Measurements from ENCODE around the gene S100A6. TPM values are rescaled to one million over a fixed set of nuclear protein-coding genes. Genes with fewer than 3 reads are reported as not detected.

Gene S100A6
- total RNA-seq, 1 donor from 2014 or later, result 154 TPM

- H3K36me3 Mint-ChIP-seq (ENCODE audit: low read depth), result peaks cover 29% of the 10 kb centered on the region
- no peaks in the 10 kb centered on the region for H3K9me3 Mint-ChIP-seq
- peak overlapping the region; percentile 72 for H3K4me3 Mint-ChIP-seq
- DNase-seq (ENCODE audit: low spot score), result no peak
- intact Hi-C loops (cut with micrococcal nuclease), result loop anchor here (10.0 kb wide), 1 partner anchor 425 kb away; the partner anchor contains the start of genes CREB3L4 and SLC39A1
- peak overlapping the region; percentile 79 for H3K27ac Mint-ChIP-seq
- no peaks in the 10 kb centered on the region for H3K27me3 Mint-ChIP-seq (ENCODE audit: insufficient read depth)
- peaks cover 71% of the 10 kb centered on the region for H3K4me1 Mint-ChIP-seq (ENCODE audit: low read depth)
Observed at GRCh38 chr1:153539395-153540093, 3.8 kb upstream of the S100A6 start.

GRCh38 chr1:153538315-153538821 lies 2.6 kb upstream of the S100A6 start:
- Mint-ChIP-seq H3K36me3 (ENCODE audit: low read depth) (peaks cover 27% of the 10 kb centered on the region), H3K27ac (peak overlapping the region; percentile 29)
- intact Hi-C loops (cut with micrococcal nuclease), result no loop called here

GRCh38 chr1:153537376-153537730 lies 1.6 kb upstream of the S100A6 start:
- no peaks in the 10 kb centered on the region for H3K9me3 Mint-ChIP-seq
- peak overlapping the region; percentile 96 for H3K27ac Mint-ChIP-seq
- H3K4me1 Mint-ChIP-seq (ENCODE audit: low read depth), result peaks cover 71% of the 10 kb centered on the region
- H3K27me3 Mint-ChIP-seq (ENCODE audit: insufficient read depth), result no peaks in the 10 kb centered on the region
- peaks cover 18% of the 10 kb centered on the region for H3K36me3 Mint-ChIP-seq (ENCODE audit: low read depth)
- H3K4me3 Mint-ChIP-seq, result peak overlapping the region; percentile 35
- no peak for DNase-seq (ENCODE audit: low spot score)
- intact Hi-C loops (cut with micrococcal nuclease), result no loop called here

More at GRCh38 chr1:153538315-153538821, 2.6 kb upstream of the S100A6 start:
- Mint-ChIP-seq H3K27me3 (ENCODE audit: insufficient read depth) (no peaks in the 10 kb centered on the region), H3K4me1 (ENCODE audit: low read depth) (peaks cover 71% of the 10 kb centered on the region), H3K4me3 (peak overlapping the region; percentile 53), H3K9me3 (no peaks in the 10 kb centered on the region)
- DNase-seq (ENCODE audit: low spot score), result no peak

DNA sequence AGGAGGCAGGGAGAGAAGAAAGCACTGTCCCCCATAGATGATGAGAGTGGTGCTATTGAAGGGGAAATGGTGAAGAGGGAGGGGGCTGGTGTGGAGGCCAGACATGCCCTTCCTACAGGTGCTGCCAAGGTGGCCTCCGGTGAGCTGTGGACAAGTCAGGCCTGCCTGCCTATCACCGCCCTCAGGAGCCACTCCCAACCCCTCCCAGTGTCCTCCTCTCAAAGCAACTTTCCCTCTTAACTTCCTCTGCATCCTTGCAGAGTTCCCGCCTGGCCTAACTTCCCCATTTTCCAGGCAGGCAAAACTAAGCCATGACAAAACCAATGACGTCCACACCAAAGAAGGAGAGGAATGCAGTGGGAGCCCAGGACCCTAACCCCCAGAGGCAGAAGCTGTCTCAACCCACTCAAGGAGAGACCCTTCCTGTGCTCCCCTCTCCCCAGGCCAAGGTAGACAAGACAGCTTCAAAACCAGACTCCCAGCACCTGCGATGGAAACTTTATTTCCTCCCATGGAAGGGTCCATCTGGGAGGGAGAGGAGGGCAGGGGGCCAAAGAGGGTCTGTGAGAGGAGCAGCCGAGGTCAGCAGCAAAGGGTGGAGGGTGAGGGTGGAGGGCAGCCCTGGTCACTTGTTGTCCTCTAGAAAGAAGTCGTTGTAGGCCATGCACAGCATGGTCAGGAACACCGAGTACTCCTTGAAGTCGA lies 1.0 kb upstream of the S100A6 start:
- H3K36me3 Mint-ChIP-seq (ENCODE audit: low read depth), result peaks cover 15% of the 10 kb centered on the region
- H3K4me1 Mint-ChIP-seq (ENCODE audit: low read depth), result peaks cover 71% of the 10 kb centered on the region
- intact Hi-C loops (cut with micrococcal nuclease), result loop anchor here (1.0 kb wide), 3 partner anchors 8 to 121 kb away; partner anchors contain the start of genes S100A4 and SNAPIN

DNA sequence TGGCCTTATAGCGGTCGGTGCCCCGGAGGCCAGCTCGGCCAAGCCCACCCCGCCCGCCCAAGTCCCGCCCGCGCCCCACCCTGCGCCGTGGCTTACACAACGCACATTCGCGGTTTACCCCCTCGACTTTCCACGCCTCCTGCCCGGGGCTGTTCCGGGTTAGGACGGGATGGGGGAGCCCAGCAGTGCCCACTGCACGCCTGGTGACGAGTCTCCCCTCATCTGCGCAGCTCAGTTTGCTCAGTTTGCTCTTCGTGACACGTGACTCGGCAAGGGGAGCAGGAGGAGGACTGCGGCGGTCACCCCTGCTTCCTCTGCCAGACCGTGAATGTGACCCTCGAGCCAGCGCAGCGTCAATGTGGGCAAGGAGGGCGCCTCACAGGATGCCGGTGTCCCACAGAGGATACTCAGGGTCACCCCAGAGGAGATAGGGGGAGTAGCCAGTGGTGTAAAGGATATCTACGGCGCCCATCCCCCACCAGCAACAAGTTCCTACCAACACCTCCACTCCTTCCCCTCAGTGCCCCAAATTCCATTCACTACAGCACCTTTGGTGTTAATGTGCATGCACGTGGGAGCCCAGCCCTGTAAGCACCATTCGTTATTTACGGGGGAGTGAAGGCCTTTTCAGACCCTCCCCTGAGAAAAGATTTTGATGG lies 350 bp upstream of the S100A6 start:
- Mint-ChIP-seq H3K27ac (peak overlapping the region; percentile 96), H3K4me3 (peak overlapping the region; percentile 91), H3K9me3 (no peaks in the 10 kb centered on the region), H3K27me3 (ENCODE audit: insufficient read depth) (no peaks in the 10 kb centered on the region), H3K36me3 (ENCODE audit: low read depth) (peaks cover 10% of the 10 kb centered on the region), H3K4me1 (ENCODE audit: low read depth) (peaks cover 71% of the 10 kb centered on the region)
- peak; percentile 76 for DNase-seq (ENCODE audit: low spot score)
- intact Hi-C loops (cut with micrococcal nuclease), result loop anchor here (1.0 kb wide), 3 partner anchors 9 to 122 kb away; partner anchors contain the start of genes S100A4 and SNAPIN

More for the DNA sequence above, 1.0 kb upstream of the S100A6 start:
- H3K9me3 Mint-ChIP-seq, result no peaks in the 10 kb centered on the region
- H3K27ac Mint-ChIP-seq, result peak overlapping the region; percentile 96
- no peak for DNase-seq (ENCODE audit: low spot score)
- no peaks in the 10 kb centered on the region for H3K27me3 Mint-ChIP-seq (ENCODE audit: insufficient read depth)
- peak overlapping the region; percentile 91 for H3K4me3 Mint-ChIP-seq

- Mint-ChIP-seq H3K4me1 (ENCODE audit: low read depth) (peaks cover 69% of the 10 kb centered on the region), H3K27me3 (ENCODE audit: insufficient read depth) (no peaks in the 10 kb centered on the region), H3K4me3 (peak overlapping the region; percentile 91), H3K27ac (peak overlapping the region; percentile 95), H3K9me3 (no peaks in the 10 kb centered on the region), H3K36me3 (ENCODE audit: low read depth) (peaks cover 10% of the 10 kb centered on the region)
- intact Hi-C loops (cut with micrococcal nuclease), result loop anchor here (1.0 to 2.0 kb wide), 2 partner anchors 82 to 136 kb away; partner anchors contain the start of gene ILF2
- DNase-seq (ENCODE audit: low spot score), result no peak
Observed at GRCh38 chr1:153534925-153535241, 908 bp downstream of the S100A6 start.

- Mint-ChIP-seq H3K4me3 (peak overlapping the region; percentile 91), H3K27me3 (ENCODE audit: insufficient read depth) (no peaks in the 10 kb centered on the region), H3K36me3 (ENCODE audit: low read depth) (peaks cover 10% of the 10 kb centered on the region), H3K9me3 (no peaks in the 10 kb centered on the region), H3K27ac (peak overlapping the region; percentile 62), H3K4me1 (ENCODE audit: low read depth) (peaks cover 64% of the 10 kb centered on the region)
- DNase-seq (ENCODE audit: low spot score), result no peak
- intact Hi-C loops (cut with micrococcal nuclease), result loop anchor here (2.0 kb wide), 1 partner anchor 136 kb away; the partner anchor contains the start of gene ILF2
Observed at GRCh38 chr1:153534226-153534924, 1.4 kb downstream of the S100A6 start.

- Mint-ChIP-seq H3K4me3 (peak overlapping the region; percentile 91), H3K4me1 (ENCODE audit: low read depth) (peaks cover 62% of the 10 kb centered on the region), H3K27me3 (ENCODE audit: insufficient read depth) (no peaks in the 10 kb centered on the region), H3K36me3 (ENCODE audit: low read depth) (peaks cover 12% of the 10 kb centered on the region), H3K27ac (peak overlapping the region; percentile 62), H3K9me3 (no peaks in the 10 kb centered on the region)
- intact Hi-C loops (cut with micrococcal nuclease), result loop anchor here (1.0 to 2.0 kb wide), 3 partner anchors 35 to 137 kb away; partner anchors contain the start of genes CHTOP and ILF2
- DNase-seq (ENCODE audit: low spot score), result no peak
Observed at GRCh38 chr1:153533689-153534201, 2.0 kb downstream of the S100A6 start.

DNA sequence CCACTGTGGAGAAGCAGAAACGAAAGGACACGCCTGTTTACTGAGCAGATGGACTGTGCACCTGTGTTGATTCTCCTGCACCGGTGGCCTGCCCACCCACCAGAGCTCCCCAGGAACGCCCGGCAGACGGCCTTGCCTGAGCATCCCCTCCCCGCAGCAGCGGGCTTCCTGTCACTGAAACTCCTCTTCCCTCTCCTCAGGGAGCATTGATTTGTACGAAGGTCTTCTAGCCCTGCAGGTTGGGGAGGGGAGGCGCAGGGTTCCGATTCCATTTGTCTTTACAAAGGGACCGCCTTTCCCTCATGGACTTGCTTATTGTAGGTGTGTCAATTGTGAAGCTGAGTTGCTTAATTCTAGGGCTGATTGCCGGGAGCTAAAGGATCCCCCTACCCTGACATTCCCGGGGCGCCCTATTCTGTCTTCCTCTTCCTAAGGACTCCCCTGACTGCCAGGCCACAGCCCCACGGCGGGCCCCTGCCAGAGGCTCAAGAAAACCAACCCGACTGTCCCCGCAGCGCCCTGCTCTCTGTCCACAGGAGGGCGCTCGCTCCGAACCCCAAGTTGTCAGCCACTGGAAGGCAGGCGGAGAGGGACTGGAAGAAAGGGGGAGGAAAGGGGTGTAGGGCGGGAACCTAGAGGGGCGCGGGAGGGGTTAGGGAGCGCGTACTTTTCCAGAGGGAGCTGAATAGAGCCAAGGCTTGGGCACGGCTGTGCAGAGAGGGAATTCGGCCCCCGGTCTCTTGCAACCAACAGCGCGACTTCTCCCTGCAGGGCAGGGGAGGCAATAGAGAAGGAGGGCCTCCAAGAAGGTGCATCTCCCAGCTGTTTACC lies 2.8 kb downstream of the S100A6 start:
- Mint-ChIP-seq H3K4me3 (peak overlapping the region; percentile 91), H3K4me1 (ENCODE audit: low read depth) (peaks cover 62% of the 10 kb centered on the region), H3K27ac (peak overlapping the region; percentile 83), H3K27me3 (ENCODE audit: insufficient read depth) (no peaks in the 10 kb centered on the region), H3K9me3 (no peaks in the 10 kb centered on the region), H3K36me3 (ENCODE audit: low read depth) (peaks cover 12% of the 10 kb centered on the region)
- intact Hi-C loops (cut with micrococcal nuclease), result loop anchor here (1.0 kb wide), 3 partner anchors 22 to 101 kb away; partner anchors contain the start of gene CHTOP
- DNase-seq (ENCODE audit: low spot score), result peak; percentile 72

GRCh38 chr1:153532181-153532580 lies 3.6 kb downstream of the S100A6 start:
- peaks cover 12% of the 10 kb centered on the region for H3K36me3 Mint-ChIP-seq (ENCODE audit: low read depth)
- peaks cover 62% of the 10 kb centered on the region for H3K4me1 Mint-ChIP-seq (ENCODE audit: low read depth)
- no peaks in the 10 kb centered on the region for H3K27me3 Mint-ChIP-seq (ENCODE audit: insufficient read depth)
- intact Hi-C loops (cut with micrococcal nuclease), result loop anchor here (1.0 kb wide), 1 partner anchor 21 kb away; no protein-coding TSS in a partner anchor
- no peak for DNase-seq (ENCODE audit: low spot score)
- no peaks in the 10 kb centered on the region for H3K9me3 Mint-ChIP-seq
- peak overlapping the region; percentile 83 for H3K27ac Mint-ChIP-seq
- H3K4me3 Mint-ChIP-seq, result peak overlapping the region; percentile 91

DNA sequence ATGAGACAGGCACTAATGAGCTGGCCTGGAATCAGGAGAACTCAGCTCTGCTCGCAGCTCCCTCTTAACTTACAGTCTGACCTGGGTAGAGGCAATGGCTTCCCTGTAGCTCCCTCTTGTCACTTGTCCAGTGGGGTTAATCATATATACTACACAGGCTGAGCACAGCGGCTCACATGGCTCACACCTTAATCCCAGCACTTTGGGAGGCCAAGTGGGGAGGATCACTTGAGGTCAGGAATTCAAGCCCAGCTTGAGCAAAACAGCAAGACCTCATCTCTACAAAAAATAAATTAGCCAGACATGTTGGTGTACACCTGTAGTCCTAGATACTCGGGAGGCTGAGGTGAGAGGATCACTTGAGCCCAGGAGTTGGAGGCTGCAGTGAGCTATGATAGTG lies 4.2 kb downstream of the S100A6 start:
- H3K4me3 Mint-ChIP-seq, result peak overlapping the region; percentile 46
- peaks cover 59% of the 10 kb centered on the region for H3K4me1 Mint-ChIP-seq (ENCODE audit: low read depth)
- H3K27me3 Mint-ChIP-seq (ENCODE audit: insufficient read depth), result no peaks in the 10 kb centered on the region
- intact Hi-C loops (cut with micrococcal nuclease), result loop anchor here (1.0 kb wide), 1 partner anchor 20 kb away; no protein-coding TSS in a partner anchor
- no peak for DNase-seq (ENCODE audit: low spot score)
- H3K27ac Mint-ChIP-seq, result peak overlapping the region; percentile 18
- no peaks in the 10 kb centered on the region for H3K9me3 Mint-ChIP-seq
- H3K36me3 Mint-ChIP-seq (ENCODE audit: low read depth), result peaks cover 10% of the 10 kb centered on the region

Data from activated T-helper 1 cell treated with anti-CD3 and anti-CD28 coated beads, Interleukin-12 subunit alpha, Interleukin-12 subunit beta, Interleukin-2, Interleukin-4 antibody, amounts not matched to agents 30 ng/mL and 10 ng/mL and 1 ng/mL, durations not matched to agents 14 hours and 24 hours and 36 hours (primary cell).